B cell (primary cell): Measurements from ENCODE around the gene FBXO10.

Source experiments
- EZH2 ChIP-seq: IDR thresholded peaks from 2 replicates; pipeline ENCODE4 v1.6.1; 2012; ENCODE audit warnings: borderline replicate concordance, low read depth, mild to moderate bottlenecking, moderate library complexity, low read length; ENCODE audit not compliant: insufficient read depth, poor library complexity, severe bottlenecking
- TF ChIP-seq, protein P1 (sequence below): fragments of 200-600 bp; IDR thresholded peaks from one replicate; pipeline ENCODE4 v1.8.0; 2022; ENCODE audit warnings: antibody characterized with exemption, mild to moderate bottlenecking

DNA sequence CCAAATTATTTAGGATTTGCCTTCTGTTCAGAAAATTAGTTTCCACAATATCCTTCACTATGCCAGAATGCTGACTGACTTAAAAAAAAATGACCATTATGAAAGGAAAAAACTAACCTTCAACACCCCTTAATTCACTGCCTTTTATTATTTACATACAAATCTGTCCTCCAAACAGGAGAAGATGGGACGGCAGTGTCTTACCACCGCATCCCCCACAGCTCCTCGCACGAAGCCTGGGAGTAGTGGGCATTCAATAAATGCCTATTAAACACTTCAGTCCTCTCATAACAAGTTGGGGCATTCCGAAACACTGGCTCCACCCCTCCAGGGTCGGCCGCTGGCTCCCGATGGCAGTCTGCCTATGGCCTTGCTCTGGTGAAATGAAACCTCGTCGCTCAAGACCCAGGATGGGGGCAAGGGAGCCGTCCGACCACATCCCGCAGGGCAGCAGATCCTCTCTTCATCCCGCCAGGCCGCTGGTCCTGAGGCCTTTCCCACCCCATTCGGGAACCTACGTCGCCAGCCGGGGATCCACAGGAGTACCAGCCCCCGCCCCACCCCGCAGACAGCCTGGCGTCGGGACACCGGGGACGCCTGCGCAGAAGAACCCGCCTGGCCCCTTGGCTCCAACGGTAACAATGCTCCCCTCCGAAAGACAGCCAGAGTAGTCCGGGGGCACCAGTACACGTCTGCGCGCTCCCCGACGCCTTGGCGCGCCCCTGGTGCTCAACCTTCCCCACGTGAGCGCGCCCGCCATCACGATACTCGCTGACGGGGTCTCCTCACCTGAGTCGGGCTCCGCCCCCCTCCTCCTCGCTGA is 111.5 kb downstream of the FBXO10 start:
- TF ChIP-seq, protein P1, sequence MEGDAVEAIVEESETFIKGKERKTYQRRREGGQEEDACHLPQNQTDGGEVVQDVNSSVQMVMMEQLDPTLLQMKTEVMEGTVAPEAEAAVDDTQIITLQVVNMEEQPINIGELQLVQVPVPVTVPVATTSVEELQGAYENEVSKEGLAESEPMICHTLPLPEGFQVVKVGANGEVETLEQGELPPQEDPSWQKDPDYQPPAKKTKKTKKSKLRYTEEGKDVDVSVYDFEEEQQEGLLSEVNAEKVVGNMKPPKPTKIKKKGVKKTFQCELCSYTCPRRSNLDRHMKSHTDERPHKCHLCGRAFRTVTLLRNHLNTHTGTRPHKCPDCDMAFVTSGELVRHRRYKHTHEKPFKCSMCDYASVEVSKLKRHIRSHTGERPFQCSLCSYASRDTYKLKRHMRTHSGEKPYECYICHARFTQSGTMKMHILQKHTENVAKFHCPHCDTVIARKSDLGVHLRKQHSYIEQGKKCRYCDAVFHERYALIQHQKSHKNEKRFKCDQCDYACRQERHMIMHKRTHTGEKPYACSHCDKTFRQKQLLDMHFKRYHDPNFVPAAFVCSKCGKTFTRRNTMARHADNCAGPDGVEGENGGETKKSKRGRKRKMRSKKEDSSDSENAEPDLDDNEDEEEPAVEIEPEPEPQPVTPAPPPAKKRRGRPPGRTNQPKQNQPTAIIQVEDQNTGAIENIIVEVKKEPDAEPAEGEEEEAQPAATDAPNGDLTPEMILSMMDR = no peak
- no peak for TF ChIP-seq EZH2
